Measurements from ENCODE around the gene GADD45B. TPM values are rescaled to one million over a fixed set of nuclear protein-coding genes. Genes with fewer than 3 reads are reported as not detected.

GADD45B gene
- total and polyA plus RNA-seq, 10 of the 15 experiments (the other 5 are each of a cell fraction or from before 2014, with no cell fraction given): 2.4 to 180 (median 91.1) TPM

GRCh38 chr19:2477732-2478191 is 1.8 kb downstream of the GADD45B start (continued):
- TF ChIP-seq USF2 (IDR thresholded peaks at IDR 0.05; ENCODE audit: borderline replicate concordance, low read depth, low read length): no peak
- no peak for TF ChIP-seq GATAD2B (conservative IDR thresholded peaks at IDR 0.05; ENCODE audit: low read depth)
- no peak for TF ChIP-seq TBL1XR1 (IDR thresholded peaks at IDR 0.05; ENCODE audit: low read depth, low read length)
- TF ChIP-seq NR2F1 (conservative IDR thresholded peaks at IDR 0.05): no peak
- no peak for TF ChIP-seq ZNF24 (IDR thresholded peaks at IDR 0.05)
- no peak for TF ChIP-seq STAT1 (conservative IDR thresholded peaks at IDR 0.05)
- no peak for TF ChIP-seq REST (IDR thresholded peaks at IDR 0.05; ENCODE audit: low read depth, low read length)
- no peak for TF ChIP-seq RCOR1 (conservative IDR thresholded peaks at IDR 0.05; ENCODE audit: low read depth, low read length)
- TF ChIP-seq ZNF622 (IDR thresholded peaks at IDR 0.05): no peak
- no peak for TF ChIP-seq ZZZ3 (IDR thresholded peaks at IDR 0.05; ENCODE audit: control insufficient read depth, insufficient read length, low read depth)
- no peak for TF ChIP-seq RBBP5 (conservative IDR thresholded peaks at IDR 0.05)
- no peak for TF ChIP-seq SIN3A (IDR thresholded peaks at IDR 0.05; ENCODE audit: low read depth, low read length)
- TF ChIP-seq CHD2 (IDR thresholded peaks at IDR 0.05; ENCODE audit: borderline replicate concordance, low read depth, low read length): no peak
- no peak for TF ChIP-seq SUZ12 (IDR thresholded peaks at IDR 0.05; ENCODE audit: unreplicated experiment)
- no peak for TF ChIP-seq MTA3 (IDR thresholded peaks at IDR 0.05; ENCODE audit: borderline replicate concordance, low read length)
- TF ChIP-seq MTA2 (IDR thresholded peaks at IDR 0.05; ENCODE audit: low read depth): no peak
- TF ChIP-seq MYB (IDR thresholded peaks at IDR 0.05; ENCODE audit: borderline replicate concordance, low read depth, low read length): no peak
- no peak for TF ChIP-seq JUND (IDR thresholded peaks at IDR 0.05; ENCODE audit: low read depth, low read length)
- TF ChIP-seq NR2C2 (IDR thresholded peaks at IDR 0.05; ENCODE audit: borderline replicate concordance, control insufficient read depth, insufficient read length, low read depth): no peak
- no peak for TF ChIP-seq YBX1 (IDR thresholded peaks at IDR 0.05)
- no peak for TF ChIP-seq USF1 (IDR thresholded peaks at IDR 0.05; ENCODE audit: borderline replicate concordance, extremely low read length, insufficient read depth, low read depth, low read length)
- TF ChIP-seq ATF7 (IDR thresholded peaks at IDR 0.05; ENCODE audit: low read depth): no peak
- no peak for TF ChIP-seq BHLHE40 (IDR thresholded peaks at IDR 0.05; ENCODE audit: borderline replicate concordance in 1 of 2, low read depth in 2 of 2, low read length in 1 of 2)
- TF ChIP-seq LARP7 (IDR thresholded peaks at IDR 0.05): peak; percentile 35; the same call in 1 of the 2 replicates
- TF ChIP-seq SKIL (IDR thresholded peaks at IDR 0.05; ENCODE audit: low read depth, poor library complexity, severe bottlenecking): no peak
- TF ChIP-seq ZNF207 (IDR thresholded peaks at IDR 0.05; ENCODE audit: borderline replicate concordance): no peak
